GM19099 (cell line): ENCODE results near the gene OR5H2.

Experiments
- POLR2A ChIP-seq: IDR thresholded peaks from 3 replicates; pipeline ENCODE4 v1.6.1; 2011; ENCODE audit warnings: low read depth; ENCODE audit not compliant: insufficient read length; ENCODE audit errors: extremely low read depth

OR5H2 gene

DNA sequence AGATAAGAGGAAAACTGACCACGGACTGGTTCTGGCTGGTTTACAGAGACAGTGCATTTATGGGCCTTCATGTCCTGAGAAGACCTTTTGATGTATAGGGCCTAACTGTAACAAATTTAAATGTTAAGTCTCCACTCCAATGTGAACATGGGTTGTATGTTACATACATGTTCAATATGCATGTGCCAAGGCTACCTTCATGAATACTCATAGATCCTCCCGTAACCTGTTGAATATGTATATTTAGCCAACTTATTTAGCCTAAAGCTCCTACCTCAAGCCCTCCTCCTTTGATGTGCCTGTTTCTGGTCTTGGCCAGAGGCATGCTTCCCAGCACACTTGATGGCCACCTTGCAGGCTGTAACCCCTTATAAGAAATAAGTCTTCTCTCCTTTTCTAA lies at the start of gene OR5H2:
Gene OR5H2, plus strand, starts transcription at position 301 of the 400 bp plus-strand sequence. CDS start 398 bp downstream, outside the sequence.
- TF ChIP-seq POLR2A: no peak

DNA sequence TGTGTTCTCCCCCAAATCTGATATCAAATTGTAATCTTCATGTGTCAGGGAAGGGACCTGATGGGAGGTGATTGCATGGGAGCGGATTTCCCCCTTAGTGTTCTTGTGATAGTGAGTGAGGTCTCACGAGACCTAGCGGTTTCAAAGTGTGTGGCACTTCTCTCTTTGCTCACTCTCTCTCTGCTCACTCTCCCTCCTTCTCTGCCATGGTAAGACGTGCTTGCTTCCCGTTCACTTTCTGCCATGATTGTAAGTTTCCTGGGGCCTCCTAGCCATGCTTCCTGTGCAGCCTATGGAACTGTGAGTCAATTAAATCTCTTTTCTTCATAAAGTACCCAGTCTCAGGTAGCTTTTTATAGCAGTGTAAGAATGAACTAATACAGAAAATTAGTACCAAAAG lies 48.8 kb upstream of the OR5H2 start:
- peak; percentile 28 for TF ChIP-seq POLR2A

- TF ChIP-seq POLR2A: no peak
Observed at GRCh38 chr3:98240131-98240530, 42.2 kb upstream of the OR5H2 start.

- TF ChIP-seq POLR2A: no peak
Observed at GRCh38 chr3:98242155-98242554, 40.1 kb upstream of the OR5H2 start.

GRCh38 chr3:98243843-98244242 lies 38.5 kb upstream of the OR5H2 start:
- TF ChIP-seq POLR2A: no peak

GRCh38 chr3:98246142-98246541 lies 36.2 kb upstream of the OR5H2 start:
- no peak for TF ChIP-seq POLR2A

DNA sequence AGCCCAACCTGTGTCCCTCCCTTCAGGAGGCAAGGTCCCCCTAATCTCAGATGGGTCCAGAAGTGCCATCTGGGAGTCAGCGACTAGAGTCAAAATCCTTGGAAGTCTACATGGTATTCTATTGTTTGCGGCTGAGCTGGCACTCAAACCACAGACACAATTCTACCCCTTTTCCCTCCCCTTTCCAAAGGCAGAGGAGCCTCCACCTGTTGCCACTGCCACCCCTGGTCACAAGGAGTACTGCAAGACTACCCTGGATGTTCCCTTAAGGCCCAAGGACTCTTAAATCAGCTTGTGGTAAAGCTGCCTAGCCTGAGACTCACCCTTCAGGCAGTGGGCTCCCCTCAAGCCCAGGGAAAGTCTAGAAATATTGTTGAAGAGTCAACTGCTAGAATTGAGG lies 22.6 kb upstream of the OR5H2 start:
- no peak for TF ChIP-seq POLR2A

DNA sequence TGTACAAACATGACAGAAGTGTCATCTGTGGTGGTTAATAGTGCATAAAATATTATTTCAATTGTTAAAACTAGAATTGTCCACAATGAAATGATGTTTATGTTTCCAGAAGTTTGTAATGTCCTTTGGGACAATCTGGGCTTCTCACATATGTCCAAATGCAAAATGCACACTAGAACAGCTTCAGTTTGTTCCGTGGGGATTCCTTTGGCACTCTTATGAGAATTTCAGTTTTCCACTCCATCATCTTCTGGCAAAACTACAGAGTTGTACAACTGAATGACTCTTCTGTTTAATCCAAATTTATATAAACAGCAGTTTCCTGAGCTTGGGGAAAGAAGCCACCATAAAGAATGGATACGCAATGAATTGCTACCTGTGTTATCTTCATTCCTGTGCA lies 20.3 kb upstream of the OR5H2 start:
- TF ChIP-seq POLR2A: no peak

- no peak for TF ChIP-seq POLR2A
Observed at GRCh38 chr3:98263944-98264343, 18.4 kb upstream of the OR5H2 start, which contains the start of gene OR5H6. TSS of gene OR5H6 (plus strand) at chr3:98264244. CDS start at chr3:98264333, 89 bp downstream.

DNA sequence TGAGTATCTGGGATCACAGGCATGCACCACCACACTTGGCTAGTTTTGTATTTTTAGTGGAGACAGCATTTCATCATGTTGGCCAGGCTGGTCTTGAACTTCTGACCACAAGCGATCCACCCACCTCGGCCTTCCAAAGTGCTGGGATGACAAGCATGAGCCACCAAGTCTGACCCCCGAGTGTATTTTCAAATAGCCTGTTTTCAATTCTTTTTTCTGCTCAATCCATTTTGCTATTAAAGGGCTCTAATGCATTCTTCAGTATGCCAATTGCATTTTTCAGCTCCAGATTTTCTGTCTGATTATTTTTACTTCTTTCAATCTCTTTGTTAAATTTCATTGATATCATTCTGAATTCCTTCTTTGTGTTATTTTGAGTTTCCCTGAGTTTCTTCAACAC lies 12.5 kb upstream of the OR5H2 start:
- TF ChIP-seq POLR2A: no peak

- TF ChIP-seq POLR2A: no peak
Observed at GRCh38 chr3:98272126-98272525, 10.2 kb upstream of the OR5H2 start.

DNA sequence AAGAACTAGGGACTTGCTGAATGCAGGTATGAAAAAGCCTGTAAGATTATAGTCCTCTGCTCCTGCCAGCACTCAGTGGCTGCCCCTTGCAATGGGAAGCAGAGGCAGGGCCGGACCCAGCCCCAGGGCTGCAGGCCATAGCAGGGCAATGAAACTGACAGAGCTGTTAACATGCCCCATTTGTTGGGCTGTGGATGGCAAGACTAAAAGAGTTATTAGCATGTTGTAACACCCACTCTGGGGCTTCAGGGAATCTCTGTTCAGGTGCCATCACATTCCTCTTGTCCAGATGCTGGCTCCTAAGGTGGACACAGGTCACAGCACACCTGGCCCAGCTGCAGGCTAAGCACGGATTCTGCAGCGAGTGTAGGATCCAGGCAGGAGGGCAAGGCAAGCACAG lies 7.4 kb upstream of the OR5H2 start:
- no peak for TF ChIP-seq POLR2A

- no peak for TF ChIP-seq POLR2A
Observed at GRCh38 chr3:98290916-98291315, 8.6 kb downstream of the OR5H2 start.

DNA sequence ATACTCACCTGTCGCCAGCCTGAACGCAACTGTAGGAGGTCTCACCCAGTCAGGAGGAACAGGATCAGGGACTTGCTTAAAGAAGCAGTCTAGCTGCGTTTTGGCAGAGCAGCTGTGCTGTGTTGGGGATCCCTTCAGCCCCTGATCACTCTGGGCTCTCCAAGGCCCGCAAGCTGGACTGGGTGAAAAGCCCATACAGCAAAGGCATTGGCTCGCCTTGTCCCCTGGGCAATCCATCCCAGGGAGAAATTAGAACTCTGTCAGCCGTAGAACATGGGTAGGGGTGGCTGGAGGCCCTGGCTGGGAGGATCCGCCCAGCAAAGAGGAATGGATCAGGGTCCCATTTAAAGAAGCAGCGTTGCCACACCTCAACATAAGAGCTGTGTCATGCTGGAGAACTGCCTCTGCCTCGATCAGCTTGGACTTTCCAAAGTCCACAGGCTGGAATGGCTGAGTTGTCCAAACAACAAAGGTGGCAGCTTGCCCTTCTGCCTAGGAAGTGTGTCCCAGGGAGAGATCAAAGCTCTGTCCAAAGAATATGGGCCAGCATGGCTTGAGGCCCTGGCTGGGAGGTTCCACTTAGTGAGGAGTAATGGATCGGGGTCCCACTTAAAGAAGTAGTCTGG lies 9.1 kb downstream of the OR5H2 start:
- TF ChIP-seq POLR2A: no peak

DNA sequence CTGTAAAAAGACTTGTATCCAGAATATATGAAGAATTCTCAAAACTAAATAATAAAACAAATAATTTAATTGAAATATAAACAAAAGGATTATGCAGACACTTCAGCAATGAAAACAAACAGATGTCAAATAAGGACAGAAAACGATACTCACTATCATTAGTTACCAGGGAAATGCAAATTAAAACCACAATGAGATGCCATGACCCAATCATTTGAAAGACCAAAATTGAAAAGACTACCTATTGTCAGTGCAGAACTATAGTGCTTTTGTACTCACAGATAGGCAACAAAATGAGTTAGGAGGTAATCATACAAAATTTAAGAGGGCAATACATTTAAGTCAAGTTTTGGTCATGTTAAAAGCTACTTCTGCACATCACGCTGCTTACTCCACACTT lies 39.8 kb downstream of the OR5H2 start:
- no peak for TF ChIP-seq POLR2A

GRCh38 chr3:98322686-98323085 lies 40.4 kb downstream of the OR5H2 start:
- TF ChIP-seq POLR2A: no peak

DNA sequence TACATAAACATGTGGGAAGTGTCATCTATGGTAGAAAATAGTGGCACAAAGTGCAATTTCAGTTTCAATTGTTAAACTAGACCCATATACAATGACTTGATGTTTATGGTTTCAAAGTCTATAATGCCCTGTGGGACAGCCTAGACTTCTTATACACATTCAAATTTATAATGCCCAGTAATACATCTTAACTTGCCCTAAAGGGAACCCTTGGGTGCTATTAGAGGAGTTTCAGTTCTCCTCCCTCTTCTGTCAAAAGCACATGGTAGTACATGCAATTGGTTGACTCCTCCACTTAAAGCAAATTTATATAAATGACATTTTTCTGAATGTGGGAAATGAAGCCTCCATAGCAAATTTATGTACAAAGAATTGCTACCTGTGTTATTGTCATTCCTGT lies 41.1 kb downstream of the OR5H2 start:
- TF ChIP-seq POLR2A: no peak
